ENCODE results near the gene ROPN1. TPM values are rescaled to one million over a fixed set of nuclear protein-coding genes. Genes with fewer than 3 reads are reported as not detected.
"Not testable (repeated sequence)": the region's sequence is repeated elsewhere in the genome, so short reads cannot be mapped to it uniquely, and the experiment has no call there.

ROPN1 gene
- polyA plus RNA-seq, 3 donors: 0.07 to 0.18 (median 0.15) TPM

GRCh38 chr3:123997543-123997942 lies 5.6 kb upstream of the ROPN1 start:
- DNase-seq: no peak

DNA sequence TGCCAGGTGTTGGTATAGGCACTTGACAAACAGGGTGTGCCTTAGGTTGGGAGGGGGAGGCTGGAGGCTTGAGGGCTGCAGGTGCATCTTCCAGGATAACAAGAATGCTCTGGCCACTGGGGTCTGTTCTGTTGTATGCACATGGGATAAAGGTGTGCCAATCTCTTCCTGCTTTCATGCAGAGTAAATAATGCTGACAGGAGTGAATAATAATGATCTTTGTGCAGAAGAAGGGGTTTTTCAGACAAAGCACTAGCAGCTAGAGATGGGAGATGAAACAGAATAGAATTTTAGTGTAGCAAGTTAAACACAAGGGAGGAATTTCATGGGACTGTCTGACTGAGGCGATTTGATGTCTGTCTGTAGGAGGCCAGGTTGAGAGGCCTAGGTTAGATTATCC lies 1.9 kb upstream of the ROPN1 start:
- no peak for DNase-seq

GRCh38 chr3:123986427-123986826 lies 5.5 kb downstream of the ROPN1 start:
- no peak for DNase-seq

GRCh38 chr3:123984957-123985356 lies 7.0 kb downstream of the ROPN1 start:
- DNase-seq: no peak

DNA sequence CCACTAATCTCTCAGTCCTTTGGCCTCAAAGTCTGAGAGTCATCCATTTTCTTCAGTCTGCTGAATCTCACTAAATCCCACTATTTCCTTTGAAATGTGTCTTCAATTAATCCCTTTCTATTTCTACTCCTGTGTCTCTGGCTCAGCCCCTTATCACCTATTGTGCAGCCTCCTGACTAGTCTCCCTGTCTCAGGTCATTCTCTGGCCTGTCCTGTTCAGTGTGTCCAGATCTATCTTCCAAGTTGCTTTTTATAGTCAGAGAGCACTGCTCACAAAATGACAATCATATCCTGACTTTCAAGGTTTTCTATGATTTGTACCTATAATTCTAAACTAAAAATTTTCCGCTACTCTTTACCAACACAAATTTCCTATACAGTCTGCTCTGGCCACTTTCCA lies 7.6 kb downstream of the ROPN1 start:
- no peak for DNase-seq

DNA sequence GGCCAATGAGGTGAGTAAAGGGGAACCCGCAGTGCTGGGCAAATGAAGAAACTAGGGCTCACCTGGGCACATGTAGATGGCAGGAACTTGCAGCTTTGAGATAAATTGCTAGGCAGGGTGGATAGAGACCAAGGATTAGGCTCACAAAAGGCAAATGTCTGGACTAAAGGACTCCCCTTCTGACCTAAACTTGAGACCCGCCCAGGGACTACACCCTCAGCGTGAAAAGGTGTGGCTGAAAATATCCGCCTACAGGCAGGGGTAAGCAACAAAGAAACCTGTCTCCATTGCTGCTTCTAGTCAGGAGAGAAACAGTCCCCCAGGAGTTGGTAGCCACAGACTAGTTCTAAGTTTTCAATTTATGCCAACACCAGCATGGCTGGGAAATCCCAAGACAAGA lies 10.6 kb downstream of the ROPN1 start:
- not testable (repeated sequence) for DNase-seq

- DNase-seq: no peak
Observed at GRCh38 chr3:123980539-123980938, 11.4 kb downstream of the ROPN1 start.

DNA sequence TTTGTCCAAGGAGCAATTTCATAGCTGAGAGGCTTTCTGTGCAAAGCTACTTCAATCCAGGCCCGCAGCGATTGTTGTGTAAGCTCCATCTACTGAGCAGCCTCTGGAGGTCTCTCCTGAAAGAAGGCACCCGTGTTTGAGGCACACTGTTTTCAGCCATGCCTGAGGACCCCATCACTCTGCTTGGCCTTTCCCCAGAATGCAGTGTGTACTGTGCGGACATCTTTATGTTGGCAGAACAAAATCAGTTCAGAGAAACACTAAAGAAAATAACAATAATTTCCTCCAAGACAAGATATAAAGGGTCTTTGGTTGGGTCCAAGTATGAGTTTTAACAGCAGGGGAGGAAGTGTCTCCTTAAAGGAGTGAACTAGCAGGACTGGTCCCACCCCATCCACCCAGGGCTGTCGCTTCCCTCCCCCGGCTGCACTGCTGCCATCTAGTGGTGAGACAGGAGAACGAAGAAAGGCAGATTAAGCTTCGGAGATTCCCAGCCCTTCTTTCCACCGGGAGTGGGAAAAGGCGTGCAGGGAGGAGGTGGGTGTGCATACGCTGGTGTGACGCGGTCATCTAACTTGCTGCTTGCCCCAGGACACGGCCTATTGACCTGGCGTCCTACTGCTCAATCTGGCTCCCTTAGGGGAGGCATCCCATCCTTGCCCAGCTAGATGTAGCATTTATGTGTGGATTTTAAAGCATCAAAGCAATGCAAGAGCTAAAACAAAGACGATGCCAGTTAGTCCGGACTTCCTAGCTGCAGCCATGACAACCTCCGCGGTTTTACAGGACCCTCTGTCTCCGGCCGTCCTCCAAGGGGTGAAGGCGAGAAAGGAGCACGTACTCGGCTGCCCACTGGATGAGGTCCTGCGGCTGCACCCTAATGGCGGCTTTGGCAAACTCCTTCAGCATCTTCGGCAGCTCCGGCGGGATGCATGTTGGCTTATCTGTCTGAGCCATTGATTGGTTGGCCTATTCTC lies 12.1 kb downstream of the ROPN1 start:
- DNase-seq: peak; percentile 19

DNA sequence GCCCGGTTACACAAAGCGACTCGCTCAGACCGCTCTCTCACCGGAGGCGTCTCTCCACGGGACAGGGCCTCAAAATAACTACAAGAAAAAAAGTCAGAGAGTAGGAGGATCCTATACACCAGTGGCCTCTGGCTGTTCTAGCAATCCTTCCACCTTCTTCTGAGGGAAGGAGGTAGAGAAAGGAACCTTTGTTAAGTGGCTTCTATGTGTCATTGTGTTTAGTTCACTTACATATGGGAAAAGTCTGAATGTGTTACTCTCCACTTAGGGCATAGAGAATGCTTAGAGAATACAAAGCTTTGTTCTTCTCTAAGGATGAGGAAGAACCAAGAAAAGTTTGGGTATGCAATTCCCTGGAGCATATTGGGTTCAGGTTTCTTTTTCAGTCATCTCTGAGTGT lies 15.0 kb downstream of the ROPN1 start:
- not testable (repeated sequence) for DNase-seq

DNA sequence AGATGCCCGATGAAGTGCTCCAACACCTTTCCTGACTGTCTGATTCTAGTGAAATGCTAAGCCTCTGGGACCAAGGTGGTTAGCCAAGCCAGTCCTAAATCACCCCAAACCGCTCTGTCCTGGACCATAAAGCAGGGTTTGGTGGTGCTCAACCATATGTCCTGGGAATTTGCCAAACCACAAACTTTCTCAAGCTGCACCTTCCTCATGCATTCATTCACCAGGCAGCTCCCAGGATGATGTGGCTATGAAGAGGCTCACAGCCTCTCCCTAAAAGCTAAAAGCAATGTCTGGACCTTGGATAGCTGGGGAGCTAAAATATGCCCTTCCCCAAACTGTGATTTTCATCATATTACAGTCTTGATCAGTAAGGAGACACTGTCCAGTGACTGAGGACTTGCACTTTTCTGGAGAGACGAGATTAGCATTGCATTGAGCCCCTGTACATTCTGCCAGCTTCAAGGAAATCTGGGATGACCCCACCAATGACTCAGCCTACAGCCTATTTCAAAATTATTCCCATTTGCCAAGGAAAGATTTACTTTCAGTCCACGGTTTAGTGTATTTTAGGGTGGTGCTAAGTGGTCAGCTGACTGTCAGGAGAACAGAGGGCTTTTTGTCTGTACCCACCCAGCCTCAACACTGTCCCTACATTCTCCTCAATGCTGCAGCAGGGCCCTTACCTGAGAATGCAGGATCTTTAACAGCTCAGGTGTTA lies 15.6 kb downstream of the ROPN1 start:
- DNase-seq: not testable (repeated sequence)

GRCh38 chr3:123975030-123975429 lies 16.9 kb downstream of the ROPN1 start:
- not testable (repeated sequence) for DNase-seq

DNA sequence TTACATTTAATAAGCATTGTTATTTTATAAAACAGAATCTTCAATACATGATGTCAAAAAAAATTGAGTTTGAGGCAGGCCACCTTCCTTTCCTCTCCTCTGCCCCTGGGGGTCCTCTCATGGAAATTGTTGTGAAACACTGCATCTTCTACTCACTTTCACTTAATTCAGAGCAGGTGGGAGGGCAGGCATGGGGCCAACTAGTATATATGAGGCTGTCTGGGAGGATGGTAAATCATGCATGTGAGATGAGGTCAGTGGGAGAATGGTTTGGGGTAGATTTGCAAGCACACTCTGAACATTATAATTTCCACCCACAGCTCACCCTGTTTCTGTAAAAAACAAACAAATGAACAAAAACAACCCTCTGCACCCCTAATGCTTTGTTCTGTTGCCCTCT lies 20.5 kb downstream of the ROPN1 start:
- no peak for DNase-seq

DNA sequence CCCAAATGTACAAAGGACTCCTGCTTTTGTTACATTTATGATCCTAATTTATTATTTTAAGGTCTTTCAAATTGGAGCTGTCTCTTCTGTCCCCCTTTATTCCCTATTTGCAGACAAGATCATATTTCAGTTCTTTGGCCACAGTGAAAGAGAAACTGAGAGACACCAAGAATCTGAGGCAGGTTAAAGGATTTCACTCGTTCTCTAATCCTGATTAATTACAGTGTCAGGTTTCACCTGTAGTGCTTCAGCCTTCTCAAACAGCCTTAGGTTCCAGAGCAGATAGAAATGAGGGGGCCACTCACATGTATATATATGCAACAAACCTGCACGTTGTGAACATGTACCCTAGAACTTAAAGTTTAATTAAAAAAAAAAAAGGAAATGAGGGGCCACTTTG lies 24.7 kb downstream of the ROPN1 start:
- DNase-seq: not testable (repeated sequence)

DNA sequence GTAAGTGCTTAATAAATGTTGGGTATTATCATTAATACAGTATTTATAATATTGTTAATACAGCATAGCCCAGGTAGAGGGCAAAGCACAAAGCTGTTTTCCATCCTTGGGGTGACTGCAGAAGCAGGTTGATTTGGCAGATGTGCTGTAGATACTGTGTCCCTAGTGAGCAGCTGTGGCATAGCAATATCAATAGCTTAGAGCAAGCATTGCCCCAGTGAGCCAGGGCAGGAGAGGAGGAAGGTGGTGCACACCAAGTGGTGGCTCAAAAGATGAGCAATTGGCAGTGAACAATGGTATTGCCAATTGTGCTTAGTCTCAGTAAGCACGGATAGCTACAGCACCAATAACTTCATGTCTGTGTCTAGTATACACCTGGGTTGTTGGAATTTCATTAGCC lies 25.1 kb downstream of the ROPN1 start:
- not testable (repeated sequence) for DNase-seq

DNA sequence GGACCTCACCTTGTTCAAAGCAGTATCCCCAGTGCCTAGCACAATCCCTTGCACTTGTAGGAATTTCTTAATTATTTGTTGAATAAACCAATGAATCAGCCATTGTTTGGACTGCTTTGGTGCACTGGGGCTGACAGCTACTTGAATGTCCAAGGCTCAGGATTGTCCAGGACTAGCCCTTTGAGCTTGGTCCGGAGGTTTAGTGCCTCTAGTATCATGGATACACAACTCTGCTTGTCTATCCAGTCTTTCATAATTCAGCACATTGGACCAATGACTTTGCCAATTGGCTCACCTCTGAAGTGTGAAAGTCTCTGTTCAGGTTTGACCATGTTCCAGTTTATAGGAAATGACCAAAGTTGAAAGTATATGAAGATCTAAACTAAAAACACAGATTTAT lies 27.1 kb downstream of the ROPN1 start:
- not testable (repeated sequence) for DNase-seq

DNA sequence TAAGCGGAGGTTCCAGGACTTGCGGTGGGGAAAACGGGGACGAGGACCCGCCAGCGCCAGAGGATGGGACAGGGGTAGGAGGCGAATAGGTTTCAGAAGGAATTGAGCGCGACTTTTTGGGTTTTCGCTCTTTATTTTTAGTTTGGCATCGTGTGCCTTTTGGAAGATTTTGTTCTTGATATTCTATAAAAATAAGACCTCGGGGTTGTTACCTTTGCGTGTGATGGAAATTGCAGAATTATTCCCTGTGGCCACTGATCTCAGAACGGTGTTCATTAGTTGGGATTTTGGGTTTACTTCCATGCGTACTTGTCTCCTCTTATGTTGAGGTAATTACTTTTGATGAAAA lies 30.4 kb downstream of the ROPN1 start:
- DNase-seq: no peak

DNA sequence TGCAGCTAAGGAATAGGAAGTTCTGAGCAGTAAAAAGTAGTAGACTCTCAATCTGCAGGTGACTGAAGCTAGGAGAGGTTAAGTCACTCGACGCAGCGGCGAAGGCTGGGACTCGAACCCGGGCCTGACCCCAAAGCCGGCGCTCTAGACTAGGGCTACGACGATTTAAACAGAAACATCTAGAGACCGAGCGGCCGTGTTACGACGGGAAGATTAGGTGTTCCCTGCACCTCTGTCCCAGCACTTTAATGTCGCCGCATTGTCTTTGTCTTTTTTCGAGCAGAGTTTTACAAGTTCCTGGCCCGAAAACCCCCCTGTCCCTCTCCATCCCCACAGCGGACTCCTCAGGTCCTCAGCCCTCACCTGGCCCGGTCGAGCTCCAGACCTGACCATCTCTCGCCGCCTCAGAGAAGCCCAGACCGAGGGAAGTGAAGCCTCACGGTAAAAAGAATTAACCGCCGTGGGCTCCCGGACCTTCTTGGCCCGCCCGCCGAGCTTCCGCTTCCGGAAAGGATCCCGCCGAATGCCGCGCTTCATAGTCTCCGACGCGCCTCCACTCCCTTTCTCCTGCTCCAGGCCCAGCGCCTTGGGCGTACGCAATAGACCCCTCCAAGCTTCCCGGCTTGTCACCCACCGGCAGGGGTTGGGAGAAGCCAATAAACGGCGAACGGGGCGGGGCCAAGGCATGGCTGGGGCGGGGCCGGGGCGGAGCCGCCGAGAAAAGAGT lies 31.0 kb downstream of the ROPN1 start, which contains the start of gene CCDC14:
TSS of gene CCDC14 (minus strand) at position 449 of the 727 bp plus-strand sequence. CDS start at position 393, 56 bp downstream.
- DNase-seq: peak; percentile 97

DNA sequence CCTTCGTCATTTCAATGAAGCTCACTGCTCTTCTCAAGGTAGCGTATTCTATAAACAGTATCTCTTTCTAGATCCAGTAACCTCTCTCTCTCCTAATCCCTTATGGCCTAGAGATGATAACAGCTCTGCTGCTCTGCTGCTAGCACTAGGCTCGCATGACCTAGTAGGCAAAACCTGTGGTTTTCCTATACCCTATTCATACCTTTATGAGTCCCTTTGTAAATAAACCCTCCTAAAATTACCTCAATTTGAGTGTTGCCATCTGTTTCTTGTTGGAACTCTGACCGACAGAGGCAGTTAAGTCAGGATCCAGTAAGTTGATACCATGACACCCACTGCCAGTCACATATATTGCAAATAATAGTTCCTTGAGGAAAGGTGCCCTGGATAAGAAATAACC lies 38.2 kb downstream of the ROPN1 start:
- DNase-seq: no peak

DNA sequence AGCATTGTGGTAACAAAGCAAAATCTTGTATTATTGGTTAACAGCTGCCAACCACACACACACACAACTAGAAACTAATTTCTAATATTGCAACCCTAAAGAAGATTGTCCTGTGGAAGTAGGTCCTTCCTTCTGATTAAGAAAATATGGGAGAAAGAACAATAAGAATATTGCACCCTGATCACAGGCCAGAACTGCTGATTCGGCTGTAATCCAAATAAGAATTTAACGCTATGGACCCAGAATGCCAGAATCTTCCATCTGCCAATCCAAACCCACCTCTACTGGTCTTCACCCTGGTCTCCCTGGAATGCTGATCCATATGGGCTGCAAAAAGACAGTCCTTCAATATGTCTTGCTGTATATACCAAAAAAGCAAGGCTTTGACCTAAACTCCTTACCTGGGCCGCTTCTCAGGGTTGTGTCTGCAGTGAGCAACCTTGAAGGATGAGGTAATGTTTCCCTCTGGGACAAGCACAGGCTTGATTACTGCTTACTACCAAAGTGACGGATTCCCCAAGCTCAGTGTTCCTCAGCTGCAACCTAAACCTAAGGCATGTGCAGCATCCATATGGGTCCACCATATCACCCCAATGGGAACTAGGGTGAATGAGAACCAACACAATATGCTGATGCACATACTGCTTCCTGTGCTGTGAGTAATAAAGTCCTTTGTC lies 38.9 kb downstream of the ROPN1 start:
- no peak for DNase-seq

DNA sequence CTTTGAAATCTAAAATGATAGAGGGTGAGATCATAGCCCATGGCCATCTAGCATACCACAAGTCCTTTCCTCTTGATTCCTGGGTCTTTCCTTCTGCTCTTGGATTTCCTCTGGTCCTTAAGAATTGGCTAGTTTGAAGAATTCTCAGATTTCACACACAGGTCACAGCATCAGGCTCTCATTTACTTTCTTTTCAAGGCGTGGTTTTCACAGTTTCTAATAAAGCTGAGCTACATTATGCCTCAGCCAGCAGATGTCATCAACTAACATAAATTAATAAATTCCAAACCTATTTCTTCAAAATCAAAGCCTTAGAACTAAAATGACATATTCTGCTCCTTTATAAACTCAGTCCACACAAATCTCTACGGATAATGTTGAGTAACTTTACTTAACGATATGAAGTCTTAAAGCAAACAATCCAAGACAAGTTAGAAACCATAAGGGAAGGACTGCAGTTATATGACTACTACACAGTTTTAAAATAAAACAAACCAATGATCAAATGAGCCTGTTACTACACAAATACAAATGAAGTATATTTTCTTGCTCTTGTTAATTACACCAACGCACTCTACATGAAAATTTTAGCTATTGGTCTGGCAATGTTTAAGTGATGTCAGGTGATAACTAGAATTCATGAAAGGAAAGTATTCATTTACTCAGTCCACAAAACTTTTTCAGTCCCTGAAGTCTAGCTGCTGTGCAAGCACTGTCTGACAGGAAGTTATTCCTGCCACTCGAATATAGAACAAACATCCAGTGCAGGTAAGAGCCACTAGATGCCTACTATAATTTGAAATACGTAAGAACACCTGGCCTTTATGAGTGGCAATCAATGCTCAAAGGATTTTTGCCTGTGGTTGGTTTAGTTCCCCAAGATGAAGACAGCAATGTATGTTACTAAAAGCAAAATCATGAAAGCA lies 40.1 kb downstream of the ROPN1 start:
- DNase-seq: no peak

- no peak for DNase-seq
Observed at GRCh38 chr3:123949641-123950040, 42.3 kb downstream of the ROPN1 start.

Data from renal pelvis (tissue), 4 donors.